IgD-negative memory B cell (primary cell): ENCODE measurements around the gene RIOX2. TPM values are rescaled to one million over a fixed set of nuclear protein-coding genes. Genes with fewer than 3 reads are reported as not detected.
"Not testable (repeated sequence)": the region's sequence is repeated elsewhere in the genome, so short reads cannot be mapped to it uniquely, and the experiment has no call there.

Source experiments
- H3K27ac Mint-ChIP-seq, 3 donors: one replicate each; pipeline ENCODE4 v1.8.0; 2020 to 2022; ENCODE audit warnings: mild to moderate bottlenecking in 3 of 3, mixed read lengths in 3 of 3, moderate library complexity in 1 of 3
- H3K27me3 Mint-ChIP-seq: one replicate; pipeline ENCODE4 v1.8.0; 2021; ENCODE audit warnings: mixed read lengths
- H3K36me3 Mint-ChIP-seq: one replicate; pipeline ENCODE4 v1.8.0; 2020; ENCODE audit warnings: mild to moderate bottlenecking, mixed read lengths
- H3K4me1 Mint-ChIP-seq, 3 donors: one replicate each; pipeline ENCODE4 v1.8.0; 2020 to 2022; ENCODE audit warnings: mixed read lengths in 3 of 3, mild to moderate bottlenecking in 1 of 3
- H3K4me3 Mint-ChIP-seq, 4 donors: one replicate each; pipeline ENCODE4 v1.8.0; 2020 to 2022; ENCODE audit warnings: mild to moderate bottlenecking in 4 of 4, mixed read lengths in 4 of 4, moderate library complexity in 3 of 4
- H3K9me3 Mint-ChIP-seq, 3 donors: one replicate each; pipeline ENCODE4 v1.8.0; 2020 to 2021; ENCODE audit warnings: mixed read lengths in 3 of 3, mild to moderate bottlenecking in 1 of 3
- polyA plus RNA-seq: library from polyadenylated mRNA; unstranded; fragments of 300-500 nt; fragmentation: Illumina TruSeq; gene quantifications from one replicate; pipeline ENCODE4 v1.2.3, GENCODE V29; 2021

RIOX2 gene
- polyA plus RNA-seq, result 28.8 TPM

DNA sequence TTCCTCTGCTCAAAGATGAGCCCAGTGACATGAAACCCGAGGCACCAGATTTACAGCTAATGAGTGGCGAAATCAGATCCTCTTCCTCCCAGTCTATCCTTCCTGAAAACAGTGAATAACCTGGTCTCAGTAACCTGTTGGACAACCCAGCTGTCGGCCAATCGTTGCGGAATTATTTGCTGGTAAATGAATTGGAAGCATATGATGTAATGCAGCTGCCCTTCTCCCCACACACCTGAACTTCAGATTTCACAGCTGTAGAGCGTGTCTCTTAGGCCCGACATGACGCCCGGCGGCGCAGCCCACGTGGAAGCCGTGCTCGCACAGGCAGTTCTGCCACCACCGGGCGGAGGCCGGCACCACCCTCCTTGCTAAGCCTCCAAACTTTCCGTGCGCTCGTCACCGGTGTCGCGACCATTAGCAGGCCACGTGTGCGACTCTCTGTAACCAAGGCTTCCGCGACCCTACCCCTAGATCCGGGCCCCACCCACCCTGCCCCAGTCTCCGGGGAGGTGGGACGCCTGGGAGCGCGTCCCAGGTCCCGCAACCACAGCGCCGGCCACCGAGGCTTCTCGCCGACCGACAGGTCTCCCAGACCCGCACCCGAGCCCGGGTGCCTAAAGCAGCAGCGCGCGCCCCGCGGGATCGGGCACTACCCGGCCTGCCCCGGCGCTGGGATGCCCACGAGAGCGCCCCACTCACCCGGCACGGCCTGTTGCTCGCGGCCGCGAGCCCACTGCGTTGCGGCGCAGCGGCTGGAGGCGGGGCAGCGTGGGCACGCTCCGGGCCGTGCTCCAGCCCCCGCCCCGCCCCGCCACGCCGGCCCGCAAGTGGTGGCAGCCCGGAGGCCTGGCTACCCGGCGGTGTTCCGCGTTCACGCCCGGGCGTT is at the start of gene RIOX2:
RIOX2 (minus strand) TSS at position 753 of the 889 bp plus-strand sequence. CDS start 4,838 bp downstream, outside the sequence.
- H3K36me3 Mint-ChIP-seq, result peaks cover 1% of the 10 kb centered on the region
- H3K4me1 Mint-ChIP-seq, result peaks cover 31 to 51% (median 49%) of the 10 kb centered on the region in 3 donors
- H3K27me3 Mint-ChIP-seq, result no peaks in the 10 kb centered on the region
- peak within 1 kb of the TSS; percentile 67 to 96 (median 72) for H3K27ac Mint-ChIP-seq
- H3K9me3 Mint-ChIP-seq, result no peaks in the 10 kb centered on the region
- peak within 1 kb of the TSS; percentile 91 to 98 (median 94) for H3K4me3 Mint-ChIP-seq

DNA sequence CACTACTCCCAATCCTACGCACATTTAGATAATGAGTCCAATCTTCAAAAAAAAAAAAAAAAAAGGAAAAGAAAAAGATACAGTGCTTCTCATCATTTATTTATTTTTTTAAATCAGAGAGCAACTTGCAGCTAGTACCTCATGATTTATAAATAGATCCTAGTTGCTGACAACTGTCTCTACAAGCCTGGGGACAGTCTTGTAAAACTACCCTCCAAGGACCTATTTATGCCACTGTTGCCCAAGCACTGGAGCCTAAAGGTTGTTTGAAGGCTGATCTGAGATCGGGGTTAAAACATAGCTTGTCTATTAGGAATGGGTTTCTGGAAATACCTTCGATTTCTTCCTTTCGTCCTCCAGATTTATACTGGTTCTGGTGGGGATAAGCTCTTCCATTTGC is 48.2 kb upstream of the RIOX2 start:
- no peak overlapping the region for H3K27ac Mint-ChIP-seq
- H3K27me3 Mint-ChIP-seq, result peaks cover 7% of the 10 kb centered on the region
- no peak overlapping the region for H3K4me3 Mint-ChIP-seq
- no peaks in the 10 kb centered on the region for H3K36me3 Mint-ChIP-seq
- H3K4me1 Mint-ChIP-seq, result peaks cover 2 to 5% (median 4%) of the 10 kb centered on the region in 3 donors
- H3K9me3 Mint-ChIP-seq, result no peaks in the 10 kb centered on the region

GRCh38 chr3:98018301-98018700 is 46.1 kb upstream of the RIOX2 start:
- Mint-ChIP-seq H3K27me3 (peaks cover 6% of the 10 kb centered on the region), H3K27ac (no peak overlapping the region), H3K9me3 (no peaks in the 10 kb centered on the region), H3K4me1 (peaks cover 2 to 4% (median 3%) of the 10 kb centered on the region in 3 donors), H3K4me3 (no peak overlapping the region), H3K36me3 (no peaks in the 10 kb centered on the region)

DNA sequence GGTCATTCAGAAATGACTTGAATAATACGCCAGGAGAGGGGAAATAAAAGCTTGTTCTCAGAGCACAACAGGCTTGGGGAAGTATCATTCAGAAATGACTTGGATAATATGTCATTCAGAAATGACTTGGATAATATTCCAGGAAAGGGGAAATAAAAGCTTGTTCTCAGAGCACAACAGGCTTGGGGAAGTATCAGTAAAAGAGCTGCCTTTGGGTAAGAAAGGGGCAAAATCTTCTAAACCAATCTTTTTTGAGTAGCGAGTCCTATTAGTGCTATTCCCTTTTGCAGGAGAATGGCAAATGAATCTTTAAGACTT is 42.0 kb upstream of the RIOX2 start:
- no peaks in the 10 kb centered on the region for H3K36me3 Mint-ChIP-seq
- H3K27ac Mint-ChIP-seq, result no peak overlapping the region
- peaks cover 6% of the 10 kb centered on the region for H3K27me3 Mint-ChIP-seq
- no peak overlapping the region for H3K4me3 Mint-ChIP-seq
- H3K4me1 Mint-ChIP-seq, result peaks cover 0 to 4% (median 0%) of the 10 kb centered on the region in 3 donors
- no peaks in the 10 kb centered on the region for H3K9me3 Mint-ChIP-seq

DNA sequence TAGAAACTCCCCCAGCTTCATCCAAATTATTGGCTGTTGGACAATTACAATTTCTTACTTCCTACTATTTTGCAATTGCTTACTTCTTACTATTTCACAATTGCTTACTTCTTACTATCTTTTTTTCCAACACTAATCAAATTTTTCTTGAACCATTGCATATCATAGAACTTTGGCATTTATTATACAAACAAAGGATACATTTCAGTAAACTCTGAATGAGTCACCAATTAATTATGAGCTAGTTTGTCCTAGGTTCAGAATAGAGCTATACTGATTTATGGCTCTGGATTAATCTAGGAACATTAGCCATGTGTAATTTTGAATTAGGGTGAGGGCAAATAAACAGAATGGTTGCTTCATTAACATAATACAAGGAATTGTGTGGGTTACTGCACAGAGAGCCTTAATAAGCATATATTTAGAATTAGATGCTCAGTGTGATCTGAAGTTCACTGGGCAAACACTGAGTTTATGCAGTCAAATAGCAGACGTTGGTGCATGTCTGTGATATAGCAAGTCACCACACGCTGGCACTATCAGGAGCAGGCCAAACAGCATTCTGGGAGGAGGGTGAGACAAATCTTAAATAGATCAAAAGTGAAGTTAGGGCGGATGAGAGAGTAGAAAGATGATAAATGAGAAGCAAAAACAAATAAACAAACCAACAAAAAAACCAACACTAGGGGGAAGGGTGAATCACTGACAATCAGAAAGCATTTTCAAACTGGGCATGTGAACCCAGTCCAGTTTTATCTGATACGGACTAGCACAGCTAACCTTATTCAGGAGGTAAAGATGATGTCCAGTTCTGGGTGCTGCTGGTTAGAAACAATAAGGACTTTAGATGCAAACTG is 41.4 kb upstream of the RIOX2 start:
- peaks cover 6% of the 10 kb centered on the region for H3K27me3 Mint-ChIP-seq
- H3K4me1 Mint-ChIP-seq, result peaks cover 0 to 4% (median 0%) of the 10 kb centered on the region in 3 donors
- no peak overlapping the region for H3K4me3 Mint-ChIP-seq
- no peaks in the 10 kb centered on the region for H3K9me3 Mint-ChIP-seq
- peak overlapping the region in 1 of 3 donors; percentile 21 for H3K27ac Mint-ChIP-seq
- H3K36me3 Mint-ChIP-seq, result no peaks in the 10 kb centered on the region

DNA sequence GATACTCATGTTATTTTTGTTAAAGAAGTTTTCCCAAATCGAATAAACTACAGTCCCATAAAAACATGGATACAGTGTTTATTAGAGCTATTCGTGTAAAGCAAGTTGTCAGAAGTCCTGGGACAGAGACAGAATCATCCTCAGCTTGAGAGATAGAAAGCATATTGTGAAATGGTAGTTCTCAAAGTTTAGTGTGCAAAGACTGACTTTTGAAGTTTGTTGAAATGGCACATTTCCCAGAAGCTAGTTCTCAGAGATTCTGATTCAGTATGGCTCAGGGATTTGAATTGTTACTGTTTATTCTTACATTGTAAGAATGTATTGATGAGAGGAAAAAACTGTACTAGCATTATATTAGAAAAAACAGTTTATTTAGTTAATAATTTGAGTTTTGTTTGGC is 40.7 kb upstream of the RIOX2 start:
- Mint-ChIP-seq H3K36me3 (no peaks in the 10 kb centered on the region), H3K4me1 (peaks cover 0 to 4% (median 0%) of the 10 kb centered on the region in 3 donors), H3K27me3 (peaks cover 6% of the 10 kb centered on the region), H3K4me3 (no peak overlapping the region), H3K9me3 (no peaks in the 10 kb centered on the region), H3K27ac (no peak overlapping the region)

- not testable (repeated sequence) for H3K9me3 Mint-ChIP-seq, H3K27ac Mint-ChIP-seq, H3K4me1 Mint-ChIP-seq, H3K36me3 Mint-ChIP-seq, H3K4me3 Mint-ChIP-seq
- H3K27me3 Mint-ChIP-seq, result peaks cover 11% of the 10 kb centered on the region
Observed at GRCh38 chr3:98010883-98011449, 38.7 kb upstream of the RIOX2 start.

DNA sequence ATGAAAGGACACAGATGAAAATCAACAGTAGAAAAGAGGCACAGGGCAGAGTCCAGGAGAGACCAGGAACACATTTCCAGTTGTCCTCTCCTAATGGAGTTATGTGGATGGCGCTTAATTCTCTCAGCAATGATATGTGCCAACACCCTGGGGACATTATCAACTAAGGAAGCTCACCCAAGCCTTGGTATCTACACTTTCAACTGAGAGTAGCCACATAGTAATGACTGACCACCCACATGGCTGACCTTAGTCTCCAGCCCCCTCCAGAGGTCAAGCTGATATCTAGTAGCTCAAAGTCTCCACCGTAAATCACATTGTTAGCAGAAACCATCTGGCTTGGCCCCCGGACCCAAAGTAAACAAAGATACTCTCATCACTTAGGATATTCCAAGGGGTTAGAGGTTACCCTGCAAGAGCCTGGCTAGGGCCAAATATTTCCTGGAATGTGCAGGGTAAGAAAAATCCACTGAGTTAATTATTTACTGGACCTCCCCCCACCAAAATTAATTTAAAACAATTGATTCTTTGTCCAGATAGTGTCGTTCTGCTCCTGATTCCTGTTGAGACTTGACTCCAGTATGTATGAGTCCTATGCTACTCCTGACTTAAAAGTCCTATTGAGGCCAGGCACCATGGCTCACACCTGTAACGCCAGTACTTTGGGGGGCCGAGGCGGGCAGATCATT is 38.1 kb upstream of the RIOX2 start:
- Mint-ChIP-seq H3K4me3 (no peak overlapping the region), H3K27me3 (peaks cover 9% of the 10 kb centered on the region), H3K9me3 (no peaks in the 10 kb centered on the region), H3K27ac (no peak overlapping the region), H3K36me3 (peaks cover 2% of the 10 kb centered on the region), H3K4me1 (no peaks in the 10 kb centered on the region)

- H3K9me3 Mint-ChIP-seq, result no peaks in the 10 kb centered on the region
- peaks cover 8% of the 10 kb centered on the region for H3K27me3 Mint-ChIP-seq
- H3K27ac Mint-ChIP-seq, result no peak overlapping the region
- no peak overlapping the region for H3K4me3 Mint-ChIP-seq
- peaks cover 0 to under 1% (median 0%) of the 10 kb centered on the region in 3 donors for H3K4me1 Mint-ChIP-seq
- H3K36me3 Mint-ChIP-seq, result peaks cover 2% of the 10 kb centered on the region
Observed at GRCh38 chr3:98008855-98009254, 36.6 kb upstream of the RIOX2 start.

GRCh38 chr3:98005438-98005837 is 33.2 kb upstream of the RIOX2 start:
- H3K27me3 Mint-ChIP-seq, result peaks cover 4% of the 10 kb centered on the region
- H3K27ac Mint-ChIP-seq, result no peak overlapping the region

DNA sequence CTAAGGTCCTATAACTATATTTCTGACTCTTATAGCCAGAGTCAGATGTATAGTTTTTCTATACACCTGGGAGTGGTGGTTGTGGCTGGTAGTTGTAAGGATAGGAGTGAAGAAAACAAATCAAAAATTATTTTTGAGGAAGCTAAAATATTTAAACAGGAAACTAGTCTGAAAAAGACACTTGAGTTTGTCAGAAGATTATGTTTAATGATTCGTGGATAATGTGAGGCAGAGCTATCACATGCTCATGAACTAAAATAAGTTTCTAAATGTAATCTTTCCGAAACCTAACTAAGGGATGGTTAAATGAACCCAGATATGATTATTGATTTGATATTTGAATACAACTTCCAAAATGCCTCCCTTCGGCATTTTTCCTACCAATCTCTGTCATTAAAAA is 32.5 kb upstream of the RIOX2 start:
- Mint-ChIP-seq H3K9me3 (no peaks in the 10 kb centered on the region), H3K4me3 (no peak overlapping the region), H3K36me3 (peaks cover 2% of the 10 kb centered on the region), H3K4me1 (peaks cover 3 to 6% (median 5%) of the 10 kb centered on the region in 3 donors), H3K27me3 (peaks cover 4% of the 10 kb centered on the region), H3K27ac (no peak overlapping the region)

More at GRCh38 chr3:98005438-98005837, 33.2 kb upstream of the RIOX2 start:
- H3K36me3 Mint-ChIP-seq, result peaks cover 2% of the 10 kb centered on the region
- no peak overlapping the region for H3K4me3 Mint-ChIP-seq
- H3K9me3 Mint-ChIP-seq, result no peaks in the 10 kb centered on the region
- H3K4me1 Mint-ChIP-seq, result peaks cover 3 to 6% (median 5%) of the 10 kb centered on the region in 3 donors

- H3K27ac Mint-ChIP-seq, result peak overlapping the region in 1 of 3 donors; percentile 76
- H3K4me1 Mint-ChIP-seq, result peaks cover 3 to 6% (median 5%) of the 10 kb centered on the region in 3 donors
- peak overlapping the region in 1 of 4 donors; percentile 2 for H3K4me3 Mint-ChIP-seq
Observed at GRCh38 chr3:98003306-98003969, 31.2 kb upstream of the RIOX2 start.

DNA sequence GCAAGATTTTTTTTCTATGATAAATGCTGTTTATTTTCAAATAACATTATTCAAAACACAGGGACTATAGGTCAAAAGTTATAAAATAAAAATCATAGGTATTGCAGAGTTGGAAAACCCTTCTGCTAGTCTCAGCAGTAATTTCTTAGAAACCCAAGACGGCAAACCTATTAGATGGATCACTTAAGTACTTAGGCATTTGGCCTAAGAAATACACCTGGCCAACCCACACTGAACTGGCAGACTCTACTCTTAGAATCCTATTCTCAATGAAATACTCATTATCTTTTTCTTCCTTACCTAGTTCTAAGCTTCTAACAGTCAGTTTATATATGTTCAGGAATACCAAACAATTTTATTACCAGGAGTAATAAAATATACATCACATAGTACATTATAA is 30.5 kb upstream of the RIOX2 start:
- Mint-ChIP-seq H3K9me3 (no peaks in the 10 kb centered on the region), H3K4me3 (no peak overlapping the region), H3K4me1 (peaks cover 3 to 6% (median 5%) of the 10 kb centered on the region in 3 donors), H3K27ac (no peak overlapping the region), H3K27me3 (peaks cover 6% of the 10 kb centered on the region), H3K36me3 (peaks cover 2% of the 10 kb centered on the region)

More at GRCh38 chr3:98003306-98003969, 31.2 kb upstream of the RIOX2 start:
- peaks cover 6% of the 10 kb centered on the region for H3K27me3 Mint-ChIP-seq
- no peaks in the 10 kb centered on the region for H3K9me3 Mint-ChIP-seq
- H3K36me3 Mint-ChIP-seq, result peaks cover 2% of the 10 kb centered on the region

DNA sequence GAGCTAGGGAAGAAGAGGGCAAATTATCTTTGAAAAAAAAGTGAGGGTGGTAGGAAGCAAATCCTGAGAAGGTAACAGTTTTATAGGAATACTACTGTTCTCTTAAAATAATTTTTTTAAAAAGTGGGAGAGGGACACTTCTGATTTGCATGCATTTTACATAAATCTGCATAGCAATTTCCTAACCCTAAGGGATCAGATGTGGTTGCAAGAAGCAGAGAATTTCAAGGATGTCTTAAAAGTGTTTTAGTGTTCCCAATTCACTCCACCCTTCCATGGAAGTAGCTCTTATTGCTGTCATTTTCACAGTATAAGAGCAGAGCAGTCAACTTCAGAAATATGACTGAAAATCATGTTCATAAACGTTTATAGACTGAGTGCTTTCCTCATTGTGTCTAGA is 27.8 kb upstream of the RIOX2 start:
- peaks cover 3 to 6% (median 5%) of the 10 kb centered on the region in 3 donors for H3K4me1 Mint-ChIP-seq
- no peak overlapping the region for H3K27ac Mint-ChIP-seq
- no peaks in the 10 kb centered on the region for H3K36me3 Mint-ChIP-seq
- peaks cover 0 to 3% (median 0%) of the 10 kb centered on the region in 3 donors for H3K9me3 Mint-ChIP-seq
- H3K27me3 Mint-ChIP-seq, result peaks cover 1% of the 10 kb centered on the region
- no peak overlapping the region for H3K4me3 Mint-ChIP-seq
